DMS53 (cell line): ENCODE results near the gene ECSCR.
"Not testable (repeated sequence)": the region's sequence is repeated elsewhere in the genome, so short reads cannot be mapped to it uniquely, and the experiment has no call there.

ENCODE experiments used
- DNase-seq: peaks from one replicate; lab custom pipeline; 2025; lab: John Stamatoyannopoulos, UW

Gene ECSCR

DNA sequence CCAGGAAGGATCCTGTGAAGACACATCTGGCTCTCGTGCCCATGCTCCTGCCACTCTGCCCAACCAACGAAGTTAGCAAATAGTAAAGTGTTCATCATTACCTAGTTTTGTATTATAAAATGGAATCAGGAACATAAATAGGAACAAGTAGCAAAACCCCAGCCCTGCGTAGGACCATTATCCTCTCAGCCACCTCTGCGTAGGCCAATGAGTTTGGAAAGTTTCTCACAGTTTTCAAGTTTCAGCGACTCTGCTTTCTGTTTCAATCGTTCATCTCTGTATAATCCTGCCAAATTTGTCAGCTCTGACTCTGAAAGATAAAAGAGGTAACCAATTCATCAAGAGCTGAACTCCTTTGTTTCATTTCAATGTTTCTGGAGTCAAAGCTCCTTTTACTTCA is 48.6 kb downstream of the ECSCR start:
- no peak for DNase-seq

DNA sequence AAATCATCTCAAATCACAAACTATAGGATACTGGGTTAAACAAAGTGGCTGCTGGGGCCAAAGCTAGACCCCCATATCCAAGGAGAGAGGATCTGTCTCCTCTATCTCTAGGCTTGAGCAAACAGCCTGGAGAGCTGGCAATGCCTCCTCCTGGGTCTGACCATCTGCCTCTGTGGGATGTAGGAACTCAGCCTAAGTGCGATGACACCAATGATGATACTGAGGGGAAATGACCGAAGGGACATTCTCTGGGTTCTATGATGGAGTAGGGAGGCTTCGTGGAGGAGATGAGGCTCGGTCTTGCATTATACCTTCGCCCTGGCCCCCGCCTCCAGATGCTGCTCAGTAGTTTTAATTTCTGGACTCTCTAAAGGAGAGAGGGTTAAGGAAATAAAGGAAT is 49.4 kb downstream of the ECSCR start:
- DNase-seq, result no peak

DNA sequence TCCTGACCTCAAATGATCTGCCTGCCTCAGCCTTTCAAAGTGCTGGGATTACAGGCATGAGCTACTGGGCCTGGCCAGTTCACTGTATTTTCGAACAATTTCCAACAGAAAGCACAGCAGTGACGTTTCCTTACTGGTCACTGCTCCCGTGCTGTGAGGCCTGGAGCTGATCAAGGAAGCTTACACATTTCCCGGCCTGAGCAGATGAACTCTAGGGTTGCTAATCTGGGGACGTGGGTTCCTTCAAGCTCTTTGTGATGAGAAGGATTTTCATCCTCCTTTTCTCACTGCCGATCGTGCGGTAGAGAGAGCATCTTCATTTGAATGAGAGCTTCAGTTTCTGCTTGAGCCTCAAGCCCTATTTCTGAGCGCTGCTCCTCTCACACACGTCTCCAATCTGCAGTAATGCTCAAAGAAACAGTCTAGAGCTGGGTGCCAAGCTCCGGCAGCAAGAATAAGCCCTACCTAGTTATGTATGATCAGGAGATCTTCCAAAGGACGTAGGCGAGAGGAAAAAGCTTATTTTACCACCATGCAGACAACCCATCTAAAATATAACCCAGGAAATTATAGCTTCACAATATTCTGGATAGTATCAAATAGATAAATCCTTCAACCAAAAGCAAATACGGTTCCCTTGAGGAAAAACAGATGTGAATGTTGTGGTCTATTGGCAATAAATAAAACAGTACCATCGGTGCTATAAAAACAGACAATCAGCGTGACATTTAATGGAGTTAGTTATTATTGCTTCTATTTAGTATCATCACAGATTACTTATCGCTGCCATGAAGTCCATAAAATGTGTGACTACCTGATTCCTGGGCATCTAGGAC is 51.3 kb downstream of the ECSCR start:
- DNase-seq, result no peak

DNA sequence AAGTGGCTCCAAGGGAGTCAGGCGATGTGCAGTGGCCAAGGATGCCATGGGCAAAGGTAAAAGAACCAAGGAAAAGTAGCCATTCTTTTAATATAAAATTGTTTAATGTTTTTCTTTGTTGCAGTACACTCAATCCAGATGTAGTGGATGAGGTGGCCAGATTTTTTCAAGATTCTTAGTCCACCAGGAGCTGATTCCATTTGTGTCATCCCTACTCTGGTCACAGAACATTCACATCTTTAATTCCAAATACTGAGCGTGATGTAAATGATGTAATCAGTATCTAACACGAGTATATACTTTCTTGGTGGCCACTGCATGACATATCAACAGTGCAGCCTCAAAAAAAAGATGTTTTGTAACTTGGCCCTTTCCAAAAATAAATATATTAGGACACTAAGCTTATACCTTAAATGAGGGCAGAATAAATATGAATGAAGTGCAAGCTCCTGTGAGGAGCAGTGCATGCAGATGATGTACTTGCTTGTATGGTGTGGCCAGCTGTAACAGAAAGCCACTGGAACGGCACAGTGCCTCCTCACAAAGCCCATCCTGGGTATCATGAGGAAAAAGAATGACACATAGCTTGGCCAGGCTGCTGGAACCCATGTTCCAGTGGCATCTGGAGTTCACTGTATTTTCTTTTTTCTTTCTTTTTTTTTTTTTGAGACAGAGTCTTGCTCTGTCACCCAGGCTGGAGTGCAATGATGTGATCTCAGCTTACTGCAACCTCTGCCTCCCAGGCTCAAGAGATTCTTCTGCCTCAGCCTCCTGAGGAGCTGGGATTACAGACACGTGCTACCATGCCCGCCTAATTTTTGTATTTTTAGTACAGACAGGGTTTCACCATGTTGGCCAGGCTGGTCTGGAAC is 52.2 kb downstream of the ECSCR start:
- no peak for DNase-seq

DNA sequence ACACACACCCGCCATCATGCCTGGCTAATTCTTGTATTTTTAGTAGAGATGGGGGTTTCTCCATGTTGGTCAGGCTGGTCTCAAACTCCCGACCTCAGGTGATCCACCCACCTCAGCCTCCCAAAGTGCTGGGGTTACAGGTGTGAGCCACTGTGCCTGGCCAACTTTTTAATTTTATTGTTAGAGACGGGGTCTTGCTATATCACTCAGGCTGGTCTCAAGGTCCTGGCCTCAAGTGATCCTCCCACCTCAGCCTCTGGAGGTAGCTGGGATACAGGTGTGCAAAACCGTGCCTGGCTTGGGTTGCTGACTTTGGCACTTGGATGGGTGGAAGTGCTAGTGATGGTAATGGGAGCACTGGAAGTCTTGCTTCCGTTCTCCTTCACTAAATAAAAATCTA is 53.4 kb downstream of the ECSCR start:
- DNase-seq, result not testable (repeated sequence)

DNA sequence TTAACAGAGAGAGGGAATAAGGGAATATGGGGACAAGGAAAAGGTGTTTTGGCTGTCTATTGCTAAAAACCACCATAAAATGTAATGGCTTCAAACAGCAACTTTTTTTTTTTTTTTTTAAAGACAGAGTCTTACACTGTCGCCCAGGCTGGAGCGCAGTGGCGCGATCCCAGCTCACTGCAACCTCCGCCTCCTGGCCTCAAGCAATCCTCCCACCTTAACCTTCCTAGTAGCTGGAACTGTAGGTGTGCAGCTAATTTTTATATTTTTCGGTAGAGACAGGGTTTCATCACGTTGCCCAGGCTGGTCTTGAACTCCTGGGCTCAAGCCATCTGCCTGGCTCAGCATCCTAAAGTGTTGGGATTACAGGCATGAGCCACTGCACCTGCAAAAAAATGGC is 54.4 kb downstream of the ECSCR start:
- DNase-seq, result no peak

DNA sequence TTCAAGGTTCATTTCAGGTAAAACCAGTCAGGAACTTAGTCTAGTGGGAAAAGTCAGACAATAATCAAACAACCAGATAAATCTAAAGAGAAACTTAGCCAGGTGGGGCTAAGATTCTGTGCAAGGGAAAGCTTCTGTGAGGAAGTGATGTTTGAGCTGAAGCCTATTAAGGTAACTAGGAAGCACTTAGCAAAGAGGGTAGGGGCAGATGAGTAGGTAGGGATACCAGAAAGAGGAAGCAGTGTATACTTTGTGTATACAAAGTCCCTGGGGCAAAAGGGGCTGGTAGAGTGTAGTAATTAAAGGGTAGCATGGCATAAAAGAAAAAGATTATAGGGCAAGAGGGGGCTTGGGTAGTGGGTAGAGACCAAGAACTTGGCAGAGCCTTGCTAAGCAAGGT is 55.0 kb downstream of the ECSCR start:
- no peak for DNase-seq

- DNase-seq, result no peak
These were observed 55.6 kb downstream of the ECSCR start for GRCh38 chr5:139406963-139407362.

- DNase-seq, result peak; percentile 55
These were observed 58.1 kb downstream of the ECSCR start for GRCh38 chr5:139404484-139404840.

DNA sequence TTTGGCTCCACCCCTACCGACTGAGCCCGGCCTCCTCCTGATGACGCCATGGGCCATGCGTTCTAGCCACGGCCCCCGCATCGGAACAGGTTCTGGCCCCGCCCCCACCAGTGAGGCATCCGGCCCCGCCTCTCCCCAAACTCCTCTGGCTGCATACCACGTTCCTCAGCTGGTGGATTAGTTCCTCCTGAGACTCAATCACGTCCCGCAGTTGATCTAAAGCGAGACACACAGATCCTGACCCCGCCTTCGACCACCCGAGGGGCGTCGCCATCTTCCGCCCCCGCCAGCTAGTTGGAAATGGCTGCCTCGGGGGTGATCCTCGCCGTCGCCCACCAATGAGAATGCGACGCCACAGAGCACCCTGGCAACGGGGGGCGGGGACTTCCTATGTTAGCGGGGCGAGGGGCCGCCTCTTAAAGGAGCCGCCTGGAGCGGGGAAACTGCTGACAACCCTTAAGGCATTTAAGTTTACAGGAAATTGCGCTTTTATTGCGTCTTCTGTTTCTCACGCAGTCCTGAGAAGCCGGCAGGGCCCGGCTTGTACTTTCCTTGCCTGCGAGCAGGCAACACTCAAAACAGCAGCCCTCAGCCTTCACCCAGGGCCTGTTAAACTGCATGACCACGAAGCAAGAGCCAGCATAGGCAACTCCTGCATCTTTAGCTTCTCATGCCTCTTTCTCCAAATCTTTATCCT is 58.6 kb downstream of the ECSCR start, which contains the start of gene SPATA24:
SPATA24 (minus strand) TSS at position 303 of the 697 bp plus-strand sequence; CDS start at position 274, 29 bp downstream.
- DNase-seq, result peak; percentile 98

- DNase-seq, result no peak
These were observed 59.1 kb downstream of the ECSCR start for GRCh38 chr5:139403418-139403786.

DNA sequence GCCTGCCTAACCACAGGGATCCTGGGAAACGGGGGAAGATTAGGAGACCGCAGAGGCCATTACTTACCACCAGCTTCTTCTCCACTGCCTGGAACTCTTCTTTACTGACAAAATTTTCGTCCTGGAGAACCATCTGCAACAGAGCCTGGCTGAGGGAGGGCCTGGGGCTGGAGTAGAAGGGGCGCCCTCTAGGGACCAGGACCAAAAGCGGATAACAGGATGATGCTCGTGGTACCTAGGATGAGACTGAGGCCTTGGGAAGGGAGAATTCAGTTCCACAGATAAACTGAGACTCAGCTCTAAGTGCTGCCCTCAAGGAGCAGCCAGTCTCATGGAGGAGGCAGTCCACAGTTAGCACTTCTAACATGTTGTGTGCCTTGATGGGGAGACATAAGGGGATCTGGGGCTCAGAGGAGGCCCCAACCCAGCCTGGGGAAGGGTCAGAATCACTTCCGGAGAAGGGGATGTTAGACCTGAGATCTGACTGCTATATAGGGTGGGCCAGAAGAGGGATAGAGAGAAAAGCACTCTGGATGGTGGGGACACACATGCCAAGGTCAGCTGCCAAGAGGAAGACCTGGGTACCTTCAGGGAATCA is 59.9 kb downstream of the ECSCR start:
- peak; percentile 60 for DNase-seq

DNA sequence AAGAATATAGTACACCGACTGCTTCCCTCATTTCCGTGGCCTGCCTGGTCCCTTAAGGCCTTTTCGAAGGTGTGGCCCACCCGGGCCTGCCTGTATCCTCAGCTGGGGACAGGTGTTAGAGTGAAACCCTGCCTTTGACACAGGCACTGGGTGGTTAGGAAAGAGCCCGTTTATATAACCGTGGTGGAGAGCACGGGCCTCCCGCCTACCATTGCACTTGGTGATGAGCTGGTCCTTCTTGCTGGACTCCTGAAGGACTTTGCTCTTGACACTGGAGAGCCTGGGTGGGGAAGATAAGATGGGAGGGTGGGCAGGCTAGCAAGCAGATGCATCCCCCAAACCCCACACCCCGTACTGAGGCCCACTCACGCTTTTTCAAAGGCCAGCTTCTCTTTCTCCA is 61.0 kb downstream of the ECSCR start:
- DNase-seq, result no peak

DNA sequence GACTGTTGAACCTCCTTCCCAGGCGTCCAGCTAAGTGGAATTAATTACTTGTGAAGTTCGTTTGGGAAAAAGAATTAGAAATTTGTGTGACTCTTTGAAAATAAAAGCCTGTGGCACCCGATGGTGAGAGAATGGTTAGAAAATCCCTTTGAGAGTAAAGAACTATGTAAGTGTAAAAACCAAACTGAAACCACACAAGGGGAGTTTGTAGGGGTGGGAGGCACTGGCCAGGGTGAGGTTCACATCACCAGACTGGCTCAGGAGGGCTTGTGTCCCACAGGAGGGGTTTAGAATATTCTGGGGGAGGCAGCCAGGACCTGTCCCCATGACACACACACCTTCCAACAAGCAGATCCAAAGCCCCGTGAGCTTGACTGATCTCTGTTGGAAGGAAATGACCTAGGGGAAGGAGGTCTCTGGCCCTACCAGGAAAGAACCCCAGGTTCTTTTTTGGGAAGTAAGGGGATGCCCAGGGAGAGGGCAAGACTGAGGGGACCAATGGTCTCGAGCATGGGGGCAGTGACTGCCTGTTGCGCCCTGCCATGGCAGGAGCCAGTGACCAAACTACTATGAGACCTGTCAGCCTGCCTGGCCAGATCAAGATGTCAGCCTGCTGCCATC is 62.9 kb downstream of the ECSCR start:
- no peak for DNase-seq
